ENCODE results near the gene OR13J1.
"Not testable (repeated sequence)": the region's sequence is repeated elsewhere in the genome, so short reads cannot be mapped to it uniquely, and the experiment has no call there.

The OR13J1 gene

DNA sequence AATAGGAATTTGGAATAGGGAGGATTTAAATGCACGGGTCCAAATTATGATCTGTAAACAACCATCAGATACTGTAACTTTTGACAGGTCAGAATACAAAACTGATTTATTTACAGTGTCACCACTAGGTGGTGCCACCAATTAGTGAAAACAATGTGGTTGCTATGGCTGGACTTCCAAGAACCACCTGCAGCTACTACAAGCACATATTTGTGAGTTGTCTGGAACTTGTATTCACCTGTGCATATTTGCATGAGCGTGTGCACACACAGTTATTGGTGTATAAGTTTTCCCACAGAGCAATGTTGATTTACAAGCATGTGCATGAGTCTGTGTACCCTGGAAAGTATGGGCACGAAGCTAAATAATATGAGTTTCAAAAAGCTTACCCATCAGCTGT, 32.8 kb upstream of the OR13J1 start:
- DNase-seq = peak; percentile 63

DNA sequence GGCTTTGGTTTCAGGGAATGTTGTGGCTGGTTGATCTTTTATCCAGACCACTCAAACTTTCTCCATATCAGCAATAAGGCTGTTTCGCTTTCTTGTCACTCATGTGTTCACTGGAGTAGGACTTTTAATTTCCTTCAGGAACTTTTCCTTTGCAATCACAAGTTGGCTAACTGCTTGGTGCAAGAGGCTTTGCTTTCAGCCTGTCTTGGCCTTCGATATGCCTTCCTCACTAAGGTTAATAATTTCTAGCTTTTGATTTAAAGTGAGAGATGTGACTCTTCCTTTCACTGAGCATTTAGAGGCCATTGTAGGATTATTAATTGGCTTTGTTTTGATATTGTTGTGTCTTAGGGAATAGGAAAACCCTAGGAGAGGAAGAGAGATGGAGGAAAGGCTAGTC, 28.8 kb upstream of the OR13J1 start:
- no peak for DNase-seq

DNA sequence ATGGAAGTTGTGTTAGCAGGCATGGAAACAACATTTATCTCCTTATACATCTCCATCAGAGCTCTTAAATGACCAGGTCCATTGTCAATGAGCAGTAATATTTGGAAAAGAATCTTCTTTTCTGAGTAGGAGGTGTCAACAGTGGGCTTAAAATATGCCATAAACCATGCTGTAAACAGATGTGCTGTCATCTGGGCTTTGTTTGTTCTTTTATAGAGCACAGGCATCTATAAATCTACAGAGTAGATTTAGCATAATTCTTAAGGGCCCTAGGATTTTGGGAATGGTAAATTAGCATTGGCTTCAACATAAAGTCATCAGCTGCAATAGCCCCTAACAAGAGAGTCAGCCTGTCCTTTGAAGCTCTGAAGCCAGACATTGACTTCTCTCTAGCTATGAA, 28.1 kb upstream of the OR13J1 start:
- DNase-seq = no peak

DNA sequence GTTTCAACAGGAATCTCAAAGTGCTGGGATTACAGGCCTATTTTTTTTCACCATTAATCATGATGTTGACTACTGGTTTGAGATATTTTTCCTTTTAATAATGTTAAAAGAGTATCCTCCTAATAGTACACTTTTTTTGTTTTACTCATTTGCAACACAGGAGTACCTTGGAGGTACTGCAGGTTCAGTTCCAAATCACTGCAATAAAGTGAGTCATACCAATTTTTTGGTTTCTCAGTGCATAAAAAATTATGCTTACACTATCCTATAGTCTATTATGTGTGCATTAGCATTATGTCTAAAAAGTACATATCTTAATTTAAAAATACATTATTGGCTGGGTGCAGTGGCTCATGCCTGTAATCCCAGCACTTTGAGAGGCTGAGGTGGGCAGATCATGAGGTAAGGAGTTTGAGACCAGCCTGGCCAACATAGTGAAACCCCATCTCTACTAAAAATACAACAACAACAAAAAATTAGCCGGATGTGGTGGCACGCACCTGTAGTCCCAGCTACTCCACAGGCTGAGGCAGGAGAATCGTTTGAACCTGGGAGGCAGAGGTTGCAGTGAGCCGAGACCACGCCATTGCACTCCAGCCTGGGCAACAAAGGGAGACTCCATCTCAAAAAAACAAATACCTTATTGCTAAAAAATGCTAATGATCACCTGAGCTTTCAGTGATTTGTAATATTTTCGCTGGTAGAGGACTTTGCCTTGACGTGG, 27.3 kb upstream of the OR13J1 start:
- DNase-seq = not testable (repeated sequence)

DNA sequence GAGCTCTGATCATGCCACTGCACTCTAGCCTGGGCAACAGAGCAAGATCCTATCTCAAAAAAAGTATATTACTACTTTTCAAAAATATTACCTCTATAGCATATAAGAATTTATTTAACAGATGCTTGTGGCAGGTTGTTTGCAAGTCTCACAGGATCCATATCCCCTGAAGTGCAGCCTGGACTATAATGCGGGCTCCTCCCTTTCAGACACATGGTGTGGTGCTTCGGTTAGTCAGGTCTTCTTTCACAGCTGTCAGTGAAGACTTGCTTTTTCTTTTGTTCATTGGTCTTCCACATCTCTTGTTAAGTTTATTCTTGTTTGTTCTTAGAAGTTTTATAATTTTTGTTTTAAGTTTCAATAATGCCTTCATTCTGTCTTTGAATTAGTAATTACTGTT, 26.4 kb upstream of the OR13J1 start:
- no peak for DNase-seq

DNA sequence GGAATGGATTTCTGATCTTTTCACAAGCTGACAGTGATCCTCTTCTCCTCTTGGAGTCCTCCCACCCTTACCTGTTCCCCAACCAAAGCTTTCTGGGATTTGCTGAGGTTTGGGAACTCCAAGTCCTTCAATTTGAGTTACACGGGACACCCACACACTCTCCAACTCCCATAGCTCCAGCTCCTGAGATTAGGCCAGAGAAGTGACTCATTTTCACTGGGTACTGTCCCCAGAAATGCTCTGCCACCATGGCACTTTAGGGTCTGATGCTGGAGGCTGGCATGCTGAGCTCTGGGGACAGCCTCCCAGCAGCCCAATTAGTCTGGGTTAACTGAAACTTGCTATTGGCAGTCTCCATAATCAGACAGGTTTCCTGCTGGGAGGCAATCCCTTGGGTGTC, 21.9 kb upstream of the OR13J1 start:
- no peak for DNase-seq

DNA sequence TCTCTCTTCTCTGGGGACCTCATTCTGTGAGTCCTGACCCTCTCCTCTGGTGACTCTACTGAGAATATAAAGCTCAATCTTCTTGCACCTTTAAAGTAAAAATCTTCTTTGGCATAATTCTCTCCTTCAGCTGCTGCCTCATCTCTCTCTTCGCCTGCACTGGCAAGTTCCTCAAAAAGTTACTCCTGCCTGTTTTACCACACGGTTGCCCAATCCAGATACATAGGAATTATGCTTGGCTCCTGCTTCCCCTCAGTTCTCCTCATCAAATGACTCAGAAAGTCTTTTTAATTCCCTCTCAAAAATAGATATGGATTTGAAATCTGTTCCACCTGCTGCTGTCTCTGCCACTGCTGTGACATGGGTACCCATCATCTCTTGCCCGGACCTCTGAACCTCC, 21.4 kb upstream of the OR13J1 start:
- DNase-seq = no peak

DNA sequence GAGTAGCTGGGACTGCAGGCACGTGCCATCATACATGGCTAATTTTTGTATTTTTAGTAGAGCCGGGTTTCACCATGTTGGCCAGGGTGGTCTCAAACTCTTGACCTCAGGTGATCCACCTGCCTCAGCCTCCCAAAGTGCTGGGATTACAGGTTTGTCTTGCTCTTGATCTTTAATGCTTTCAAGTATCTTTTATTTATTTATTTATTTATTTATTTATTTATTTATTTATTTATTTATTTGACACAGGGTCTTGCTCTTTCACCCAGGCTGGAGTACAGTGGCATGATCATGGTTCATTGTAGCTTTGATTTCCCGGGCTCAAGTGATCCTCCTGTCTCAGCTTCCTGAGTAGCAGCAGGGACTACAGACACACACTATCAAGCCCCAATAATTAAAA, 14.7 kb upstream of the OR13J1 start:
- DNase-seq = not testable (repeated sequence)

DNA sequence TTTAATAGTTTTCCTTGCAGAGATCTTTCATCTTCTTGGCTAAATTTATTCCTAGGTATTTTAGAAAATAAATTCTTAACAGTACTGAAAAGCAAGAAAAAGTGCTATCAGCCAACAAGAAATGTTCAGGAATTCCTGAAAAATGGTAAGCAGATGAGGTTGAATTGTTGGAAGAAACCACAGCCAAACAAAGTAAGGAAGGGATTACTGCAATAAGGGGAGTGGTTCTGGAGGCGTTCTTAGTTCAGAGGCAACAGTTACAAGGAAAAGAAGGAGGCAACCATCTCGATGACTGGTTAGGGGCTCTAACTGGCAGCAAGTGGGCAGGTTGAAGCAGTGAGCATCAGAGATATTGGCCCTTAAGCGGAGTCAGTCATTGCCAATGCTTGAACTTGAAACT, 12.8 kb upstream of the OR13J1 start:
- no peak for DNase-seq

DNA sequence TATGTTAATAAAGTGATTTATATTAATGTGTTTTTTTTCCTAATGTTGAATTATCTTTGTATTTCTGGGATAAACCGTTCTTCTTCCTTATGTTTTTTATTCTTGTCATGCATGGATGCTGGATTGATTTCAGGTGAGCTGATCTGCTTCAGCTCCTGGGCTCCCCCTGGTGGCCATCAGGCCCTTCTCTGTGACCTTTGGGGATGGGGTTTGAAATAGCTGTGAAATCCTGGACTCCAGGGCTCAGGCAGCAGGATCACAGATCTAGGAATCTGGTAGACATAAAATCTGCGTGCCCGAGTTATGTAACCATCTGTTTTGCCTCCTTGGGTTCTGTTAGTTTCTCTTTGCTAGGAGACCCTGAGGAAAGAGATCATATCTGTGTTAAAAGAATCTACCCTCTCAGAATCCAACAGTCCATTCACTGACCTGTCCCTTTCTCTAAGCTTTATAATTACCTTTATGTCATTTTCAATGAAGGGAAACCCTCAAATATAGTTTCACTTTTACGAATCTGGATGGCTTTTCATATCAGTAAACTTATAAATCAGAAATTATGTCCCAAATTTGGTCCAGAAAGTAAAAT, 12.2 kb upstream of the OR13J1 start:
- peak; percentile 20 for DNase-seq

DNA sequence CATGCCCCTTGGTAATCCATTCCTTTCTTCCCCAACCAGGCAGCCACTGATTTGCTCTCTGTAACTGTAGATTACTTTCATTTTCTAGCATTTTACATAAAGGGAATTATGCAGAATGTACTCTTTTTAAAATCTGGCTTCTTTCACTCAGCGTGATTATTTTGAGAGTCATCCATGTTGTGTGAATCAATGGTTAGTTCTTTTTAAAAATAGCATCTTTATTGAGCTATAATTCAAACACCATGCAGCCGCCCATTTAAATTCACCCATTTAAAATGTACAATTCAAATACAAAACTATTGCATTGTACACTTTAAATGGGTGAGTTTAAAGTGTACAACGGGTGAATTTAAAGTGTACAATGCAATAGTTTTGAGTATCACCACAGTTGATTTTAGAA, 2.3 kb upstream of the OR13J1 start:
- DNase-seq = no peak

DNA sequence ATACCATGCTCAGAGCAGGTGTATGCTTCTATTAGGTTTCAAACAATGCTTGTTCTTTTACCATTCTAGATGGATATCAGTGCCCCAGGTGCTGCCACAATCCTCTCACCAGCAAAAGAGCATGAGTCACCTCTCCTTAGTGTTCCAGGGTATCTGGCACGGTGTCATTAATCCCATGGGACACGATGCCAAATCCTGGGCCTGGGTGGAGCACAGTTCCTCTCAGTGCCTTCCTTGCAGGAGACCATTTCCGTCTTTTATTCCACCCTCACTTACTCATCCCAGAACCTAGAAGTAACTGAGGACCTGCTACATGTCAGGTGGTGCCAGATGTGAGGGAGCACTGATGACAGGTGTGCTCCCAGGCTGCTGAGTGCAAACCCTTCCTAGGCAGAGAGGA, 1.3 kb upstream of the OR13J1 start:
- DNase-seq = no peak

DNA sequence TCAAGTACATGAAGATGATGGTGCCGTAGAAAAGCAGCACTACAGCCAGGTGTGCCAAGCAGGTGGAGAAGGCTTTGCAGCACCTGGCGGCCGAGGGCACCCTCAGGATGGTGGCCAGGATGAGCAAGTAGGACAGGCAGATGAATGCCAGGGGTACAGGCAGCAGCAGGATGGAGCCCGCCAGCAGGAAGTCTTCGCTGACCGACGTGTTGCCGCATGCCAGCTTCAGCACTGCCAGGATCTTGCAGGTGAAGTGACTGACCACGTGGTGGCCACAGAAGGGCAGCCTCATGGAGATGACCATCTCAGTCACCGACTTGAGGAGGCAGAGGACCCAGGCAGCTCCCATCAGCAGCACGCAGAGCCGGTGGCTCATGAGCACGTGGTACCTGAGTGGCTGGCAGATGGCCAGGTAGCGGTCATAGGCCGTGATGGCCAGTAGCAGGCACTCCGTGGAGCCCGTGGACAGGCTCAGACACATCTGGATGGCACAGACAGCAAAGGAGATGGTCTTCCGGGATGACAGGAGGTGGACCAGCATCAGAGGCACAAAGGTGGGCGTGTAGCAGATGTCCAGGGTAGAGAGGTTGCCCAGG, 482 bp downstream of the OR13J1 start:
- DNase-seq = no peak

DNA sequence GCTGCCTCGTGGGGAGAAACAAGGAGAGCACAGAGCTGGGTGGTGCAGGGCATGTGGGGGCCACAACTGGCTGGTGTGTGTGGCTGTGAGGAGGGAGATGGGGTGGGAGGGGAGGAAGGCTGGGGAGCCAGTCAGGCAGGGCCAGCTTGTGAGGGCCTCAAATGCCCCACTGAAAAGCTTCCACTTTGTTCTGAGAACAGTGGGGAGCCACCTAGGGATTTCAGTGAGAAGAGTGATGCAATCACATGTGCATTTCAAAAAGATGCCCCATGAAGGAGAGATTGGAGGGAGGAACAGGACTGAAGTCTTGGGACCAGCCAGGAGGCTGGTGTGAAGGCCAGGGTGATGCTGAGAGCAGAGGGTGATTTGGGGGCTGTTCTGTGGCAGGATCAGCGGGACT, 1.3 kb downstream of the OR13J1 start:
- DNase-seq = no peak

DNA sequence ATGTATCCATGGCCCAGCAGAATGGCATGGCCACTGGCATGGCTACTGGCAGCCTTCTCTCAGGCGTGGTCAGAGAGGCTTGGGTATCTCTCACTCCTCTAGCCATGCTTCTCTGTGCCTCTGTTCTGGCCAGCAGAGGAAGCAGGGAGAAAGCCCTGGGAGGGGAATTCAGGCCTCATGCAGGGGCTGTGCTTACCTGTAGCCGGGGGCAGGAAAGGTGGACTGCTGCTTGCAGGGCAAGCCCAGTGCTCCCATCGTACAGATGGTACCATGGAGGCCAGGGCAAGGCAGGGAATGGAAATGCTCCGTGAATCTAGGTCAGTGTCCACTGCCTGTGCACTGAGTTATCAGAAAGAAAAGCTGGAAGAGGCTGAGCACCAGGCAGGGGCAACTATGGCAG, 2.7 kb downstream of the OR13J1 start:
- no peak for DNase-seq

DNA sequence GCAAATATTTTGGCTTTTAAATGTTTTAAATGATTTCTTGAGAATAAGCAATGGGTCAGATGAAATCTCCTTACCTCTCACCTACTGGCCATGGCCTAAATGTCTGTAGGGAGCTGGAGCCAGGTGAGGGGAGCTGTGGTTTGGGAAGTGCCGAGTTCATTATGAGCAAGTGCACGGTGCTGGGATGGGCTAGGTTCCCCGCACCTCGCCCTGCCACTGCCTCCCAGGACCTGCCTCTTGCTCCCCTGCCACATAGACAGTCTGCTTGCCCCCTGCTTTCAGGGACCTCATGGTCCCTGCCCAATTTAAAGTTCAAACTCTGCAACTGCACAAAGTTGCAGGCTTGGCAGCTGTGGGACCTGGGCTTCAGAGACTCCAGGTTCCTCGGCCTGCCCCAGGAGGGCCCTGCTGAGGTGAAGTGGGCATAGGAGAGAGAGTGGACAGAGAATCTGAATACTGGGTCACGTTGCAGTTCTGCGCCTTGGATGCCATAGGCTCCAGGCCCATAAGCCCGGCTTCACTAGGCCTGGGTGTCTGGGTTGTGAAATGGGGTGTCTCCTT, 5.4 kb downstream of the OR13J1 start:
- DNase-seq = no peak

DNA sequence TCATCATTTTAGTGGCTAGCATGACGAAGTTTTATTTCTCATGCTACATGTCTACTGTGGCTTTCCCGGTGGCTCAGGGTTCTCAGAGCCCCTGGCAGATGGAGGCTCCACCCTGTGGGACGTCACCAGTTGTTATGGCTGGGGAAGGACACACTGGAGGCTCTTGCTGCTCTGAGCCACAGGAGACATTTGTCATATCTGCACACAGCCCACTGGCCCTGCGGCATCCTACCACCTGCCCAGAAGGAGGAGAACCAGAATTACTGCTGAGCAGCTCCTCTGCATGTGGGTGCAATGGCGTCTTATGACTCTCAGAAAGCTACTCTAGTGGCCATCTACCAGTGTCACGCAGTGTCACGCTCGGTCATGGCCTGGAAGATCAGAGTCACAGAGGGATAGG, 6.6 kb downstream of the OR13J1 start:
- no peak for DNase-seq

DNA sequence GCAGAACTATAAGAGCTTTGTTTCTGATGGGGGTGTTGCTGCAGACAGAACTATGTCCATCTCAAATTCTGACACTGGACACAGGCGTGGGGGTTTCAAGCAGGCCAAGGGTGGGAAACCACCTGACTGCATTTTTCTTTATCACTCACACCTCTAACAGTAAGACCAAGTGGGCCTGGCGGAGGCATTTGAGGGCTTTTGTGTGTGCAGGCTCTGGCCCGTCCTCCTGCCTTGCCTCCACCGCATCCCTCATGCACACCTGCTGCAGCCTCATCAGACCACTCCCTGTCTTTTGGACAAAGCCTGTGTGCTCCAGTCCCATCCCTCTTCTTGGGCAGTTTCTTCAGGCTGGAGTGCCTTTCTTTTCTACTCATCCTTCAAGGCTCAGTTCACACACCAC, 7.9 kb downstream of the OR13J1 start:
- DNase-seq = no peak

DNA sequence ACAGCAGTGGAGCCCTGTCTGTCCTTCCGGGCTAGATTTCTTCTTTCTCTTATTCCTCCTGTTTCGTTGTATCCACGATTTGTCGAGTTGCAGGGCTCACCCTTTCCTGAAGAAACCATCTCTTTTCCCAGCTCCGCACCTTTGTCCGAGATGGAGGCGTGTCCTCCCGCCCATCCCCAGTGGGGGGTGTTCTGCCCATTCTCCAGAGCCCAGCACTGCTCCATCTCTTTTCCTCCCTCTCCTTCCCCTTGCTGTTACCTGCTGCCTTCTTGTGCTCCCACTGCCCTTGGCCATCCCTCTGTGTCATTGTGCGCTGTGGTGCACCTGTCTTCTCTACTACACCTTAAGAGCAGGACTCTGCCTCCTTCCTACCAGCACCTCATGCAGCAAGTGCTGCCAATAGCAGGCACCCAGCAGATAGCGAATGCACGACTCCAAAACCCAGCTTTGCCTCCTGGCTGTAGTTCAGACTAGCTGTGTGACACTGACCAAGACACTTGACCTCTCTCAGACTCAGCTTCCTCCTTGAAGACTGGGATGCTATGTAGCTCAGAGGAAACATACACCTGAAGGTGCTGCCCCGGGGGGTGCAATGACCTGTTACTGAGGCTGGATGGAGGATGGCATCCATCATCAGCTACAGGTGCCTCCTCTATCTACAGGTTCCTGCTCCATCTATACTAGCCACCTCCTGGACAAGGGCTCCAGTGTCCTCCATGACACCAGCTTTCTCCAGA, 8.9 kb downstream of the OR13J1 start:
- DNase-seq = no peak

DNA sequence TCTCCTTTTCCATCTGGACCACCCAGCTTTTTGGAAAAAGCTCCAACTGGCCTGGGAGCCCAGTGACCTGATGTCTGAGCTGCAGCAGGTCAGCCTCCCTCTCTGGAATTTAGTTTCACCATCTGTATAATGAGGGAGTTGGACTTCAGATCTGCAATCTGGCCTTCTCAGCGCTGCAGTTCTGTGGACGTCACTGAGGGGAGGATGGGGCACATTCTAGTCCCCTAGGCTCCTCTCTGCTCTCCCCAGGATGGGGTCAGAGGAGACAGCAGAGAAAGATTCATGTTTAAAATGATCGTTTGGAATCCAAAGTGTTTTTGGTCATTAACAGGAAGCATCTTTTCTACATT, 10.2 kb downstream of the OR13J1 start:
- no peak for DNase-seq

DNA sequence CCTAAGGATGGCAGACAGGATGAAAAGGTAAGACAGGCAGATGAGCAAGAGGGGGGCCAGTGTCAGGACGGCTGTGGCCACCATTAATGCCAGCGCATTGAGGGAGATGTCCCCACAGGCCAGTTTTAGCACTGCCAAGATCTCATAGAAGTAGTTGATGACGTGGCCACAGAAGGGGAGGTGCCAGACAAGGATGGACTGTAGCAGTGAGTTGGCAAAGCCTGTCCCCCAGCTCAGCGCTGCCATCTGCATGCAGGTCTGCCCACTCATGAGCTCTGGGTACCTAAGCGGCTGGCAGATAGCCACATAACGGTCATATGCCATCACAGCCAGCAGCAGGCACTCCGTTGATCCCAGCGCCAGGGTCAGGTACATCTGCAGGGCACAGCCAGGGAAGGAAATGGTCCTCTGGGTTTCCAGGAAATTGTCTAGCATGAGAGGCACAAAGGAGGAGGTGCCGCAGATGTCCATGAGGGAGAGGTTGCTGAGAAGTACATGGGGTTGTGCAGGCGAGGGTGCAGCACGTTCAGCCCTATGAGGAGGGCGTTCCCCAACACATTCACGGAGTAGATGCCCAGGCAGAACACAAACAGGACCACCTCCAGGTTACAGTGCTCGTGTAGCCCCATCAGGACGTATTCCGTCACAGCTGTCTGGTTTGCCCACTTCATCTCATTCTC, 10.8 kb downstream of the OR13J1 start:
- DNase-seq = no peak

DNA sequence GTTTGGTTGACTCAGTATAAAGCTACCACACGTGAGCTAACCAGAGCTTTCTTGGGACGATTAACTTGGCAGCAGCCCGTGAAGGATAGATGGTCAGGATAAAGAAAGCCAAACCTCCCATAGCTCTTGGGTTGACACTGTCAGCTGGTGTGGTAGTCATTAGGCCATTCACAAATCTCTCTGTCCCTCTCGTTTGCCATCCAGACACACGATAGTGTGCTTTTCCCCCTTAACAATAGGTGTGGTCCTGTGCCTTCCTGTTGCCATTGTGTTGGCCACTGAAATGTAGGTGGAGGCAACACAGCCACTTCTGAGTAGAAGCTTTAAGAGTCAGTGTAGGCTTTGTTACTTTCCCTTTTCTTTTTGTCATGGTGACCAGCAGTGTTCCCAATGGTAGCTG, 11.7 kb downstream of the OR13J1 start:
- DNase-seq = no peak

DNA sequence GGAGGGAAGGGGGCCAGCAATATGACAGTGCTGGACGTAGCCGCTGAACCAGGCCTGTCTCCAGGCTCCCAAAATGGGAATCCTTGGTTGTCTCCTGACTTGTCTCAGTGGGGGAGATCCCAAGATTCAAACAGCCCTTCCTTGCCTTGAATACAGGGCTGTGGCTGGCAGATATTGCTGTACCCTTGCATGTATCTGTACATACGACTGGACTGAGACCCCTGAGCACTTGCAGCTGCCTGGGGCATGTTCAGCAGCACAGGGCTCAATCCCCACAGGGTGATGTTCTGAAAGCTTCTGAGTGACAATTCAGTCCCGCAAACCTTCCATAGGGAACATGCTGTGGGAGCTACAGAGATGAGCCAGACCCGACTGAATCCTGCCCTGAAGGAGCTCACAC, 13.3 kb downstream of the OR13J1 start:
- no peak for DNase-seq
